CD14-positive monocyte (primary cell): ENCODE results near the gene MX2. TPM values are rescaled to one million over a fixed set of nuclear protein-coding genes. Genes with fewer than 3 reads are reported as not detected.

Experiments used
- DNase-seq, 3 donors: peaks; one replicate each; pipeline ENCODE4 v3.0.0-alpha.2; 2011 to 2022
- H2AFZ ChIP-seq: 2 replicates; pipeline ENCODE4 v1.6.0; 2012; ENCODE audit warnings: mild to moderate bottlenecking, low read depth, low read length, inconsistent platforms; ENCODE audit not compliant: insufficient read depth, poor library complexity, severe bottlenecking
- H3K27ac ChIP-seq, 2 donors: 1 replicate in 1 of 2; 2 replicates in 1 of 2; pipeline ENCODE4 v1.5.1; 2012 to 2013; ENCODE audit warnings: low read length in 2 of 2, control low read depth in 1 of 2, inconsistent platforms in 1 of 2, low read depth in 1 of 2, mild to moderate bottlenecking in 1 of 2
- H3K27me3 ChIP-seq, 2 donors: one replicate each; pipeline versions ENCODE4 v1.6.0 to v1.6.1; 2011 to 2013; ENCODE audit warnings: low read length in 2 of 2; ENCODE audit not compliant: control insufficient read depth in 2 of 2, insufficient read depth in 2 of 2
- H3K36me3 ChIP-seq, 2 donors: replicated peaks in 1 of 2; 1 replicate in 1 of 2; 2 replicates in 1 of 2; pipeline versions ENCODE4 v1.5.1 to v1.6.1; 2012 to 2013; ENCODE audit warnings: low read length in 2 of 2, control low read depth in 1 of 2, inconsistent platforms in 1 of 2, mild to moderate bottlenecking in 1 of 2; ENCODE audit not compliant: insufficient read depth in 2 of 2, control insufficient read depth in 1 of 2
- H3K4me1 ChIP-seq, 2 donors: 1 replicate in 1 of 2; 2 replicates in 1 of 2; pipeline versions ENCODE4 v1.5.1 to v1.6.1; 2012 to 2013; ENCODE audit warnings: low read length in 2 of 2, control low read depth in 1 of 2, inconsistent platforms in 1 of 2, mild to moderate bottlenecking in 1 of 2, moderate library complexity in 1 of 2; ENCODE audit not compliant: insufficient read depth in 2 of 2, control insufficient read depth in 1 of 2
- H3K4me2 ChIP-seq: replicated peaks from 2 replicates; pipeline ENCODE3; 2012; ENCODE audit warnings: low read length, moderate library complexity, mild to moderate bottlenecking; ENCODE audit not compliant: poor library complexity, severe bottlenecking; ENCODE audit errors: extremely low read depth
- H3K4me3 ChIP-seq, 3 experiments: fragments of 200-600 bp in 1 of 3; sonication (generic) in 1 of 3; replicated peaks in 1 of 3; 1 replicate in 2 of 3; 2 replicates in 1 of 3; pipeline ENCODE4 v1.5.1; 2011 to 2013; ENCODE audit warnings: low read length in 3 of 3, mild to moderate bottlenecking in 3 of 3, control low read depth in 2 of 3, low read depth in 2 of 3, inconsistent platforms in 1 of 3, moderate library complexity in 1 of 3
- H3K79me2 ChIP-seq: 2 replicates; pipeline ENCODE4 v1.6.0; 2012; ENCODE audit warnings: mild to moderate bottlenecking, control low read depth, inconsistent platforms, low read length, moderate library complexity; ENCODE audit not compliant: insufficient read depth
- H3K9ac ChIP-seq: 2 replicates; pipeline ENCODE4 v1.6.0; 2017; ENCODE audit warnings: low read length, mild to moderate bottlenecking; ENCODE audit not compliant: insufficient read depth, poor library complexity, severe bottlenecking
- H3K9me3 ChIP-seq, 2 donors: replicated peaks in 1 of 2; 1 replicate in 1 of 2; 2 replicates in 1 of 2; pipeline versions ENCODE4 v1.5.1 to v1.6.1; 2012 to 2013; ENCODE audit warnings: low read length in 2 of 2, control low read depth in 1 of 2; ENCODE audit not compliant: control insufficient read depth in 1 of 2, insufficient read depth in 1 of 2
- H4K20me1 ChIP-seq: 2 replicates; pipeline ENCODE4 v1.6.0; 2012; ENCODE audit warnings: mild to moderate bottlenecking, low read length, control low read depth, moderate library complexity; ENCODE audit not compliant: insufficient read depth
- H3K27ac Mint-ChIP-seq, 7 donors: one replicate each; pipeline ENCODE4 v1.8.0; 2020; ENCODE audit warnings: mild to moderate bottlenecking in 7 of 7, mixed read lengths in 7 of 7, moderate library complexity in 6 of 7, inconsistent platforms in 2 of 7
- H3K27me3 Mint-ChIP-seq, 3 donors: one replicate each; pipeline ENCODE4 v1.8.0; 2021 to 2022; ENCODE audit warnings: low read depth in 3 of 3, mild to moderate bottlenecking in 3 of 3, mixed read lengths in 3 of 3, moderate library complexity in 3 of 3, inconsistent platforms in 1 of 3
- H3K36me3 Mint-ChIP-seq, 2 donors: one replicate each; pipeline ENCODE4 v1.8.0; 2020; ENCODE audit warnings: mixed read lengths in 2 of 2, inconsistent platforms in 1 of 2, mild to moderate bottlenecking in 1 of 2
- H3K4me1 Mint-ChIP-seq: one replicate; pipeline ENCODE4 v1.8.0; 2020; ENCODE audit warnings: mild to moderate bottlenecking, mixed read lengths
- H3K4me3 Mint-ChIP-seq, 2 donors: one replicate each; pipeline ENCODE4 v1.8.0; 2020; ENCODE audit warnings: mild to moderate bottlenecking in 2 of 2, mixed read lengths in 2 of 2, moderate library complexity in 1 of 2
- H3K9me3 Mint-ChIP-seq, 7 donors: one replicate each; pipeline ENCODE4 v1.8.0; 2020 to 2022; ENCODE audit warnings: mixed read lengths in 7 of 7, mild to moderate bottlenecking in 6 of 7, moderate library complexity in 6 of 7, inconsistent platforms in 2 of 7
- WGBS: methylation state at CpG from one replicate; pipeline ENCODE4 v1.1.5; 2013; ENCODE audit warnings: missing lambda C conversion rate; ENCODE audit not compliant: insufficient coverage; 5-methylcytosine and 5-hydroxymethylcytosine counted together
- intact Hi-C, 2 donors: fragments of 100-400 bp; cut with micrococcal nuclease; formaldehyde crosslinking; loops; one replicate each; pipeline versions ENCODE4 v1.15.0 to v1.15.1; 2023
- polyA plus RNA-seq, 3 donors: library from polyadenylated mRNA; depleted of rRNA in 1 of 3; unstranded in 2 of 3; stranded (reverse) in 1 of 3; fragments of 300-500 nt in 2 of 3; fragments of >200 nt in 1 of 3; fragmentation: Illumina TruSeq in 2 of 3; gene quantifications; 1 replicate in 2 of 3; 2 replicates in 1 of 3; pipeline ENCODE4 v1.2.3, GENCODE V29; 2012 to 2021
- TF ChIP-seq, protein P1 (sequence below): fragments of 200-600 bp; IDR thresholded peaks from one replicate; pipeline ENCODE4 v1.8.0; 2022; ENCODE audit warnings: antibody characterized with exemption, mild to moderate bottlenecking

MX2 gene
- polyA plus RNA-seq, 3 donors = 43.1 to 79.4 (median 50.3) TPM

- H3K36me3 ChIP-seq = peaks cover 64 to 80% of the 10 kb centered on the region in 2 donors
- TF ChIP-seq, protein P1, sequence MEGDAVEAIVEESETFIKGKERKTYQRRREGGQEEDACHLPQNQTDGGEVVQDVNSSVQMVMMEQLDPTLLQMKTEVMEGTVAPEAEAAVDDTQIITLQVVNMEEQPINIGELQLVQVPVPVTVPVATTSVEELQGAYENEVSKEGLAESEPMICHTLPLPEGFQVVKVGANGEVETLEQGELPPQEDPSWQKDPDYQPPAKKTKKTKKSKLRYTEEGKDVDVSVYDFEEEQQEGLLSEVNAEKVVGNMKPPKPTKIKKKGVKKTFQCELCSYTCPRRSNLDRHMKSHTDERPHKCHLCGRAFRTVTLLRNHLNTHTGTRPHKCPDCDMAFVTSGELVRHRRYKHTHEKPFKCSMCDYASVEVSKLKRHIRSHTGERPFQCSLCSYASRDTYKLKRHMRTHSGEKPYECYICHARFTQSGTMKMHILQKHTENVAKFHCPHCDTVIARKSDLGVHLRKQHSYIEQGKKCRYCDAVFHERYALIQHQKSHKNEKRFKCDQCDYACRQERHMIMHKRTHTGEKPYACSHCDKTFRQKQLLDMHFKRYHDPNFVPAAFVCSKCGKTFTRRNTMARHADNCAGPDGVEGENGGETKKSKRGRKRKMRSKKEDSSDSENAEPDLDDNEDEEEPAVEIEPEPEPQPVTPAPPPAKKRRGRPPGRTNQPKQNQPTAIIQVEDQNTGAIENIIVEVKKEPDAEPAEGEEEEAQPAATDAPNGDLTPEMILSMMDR = no peak
- no peaks in the 10 kb centered on the region for H3K9me3 Mint-ChIP-seq
These were observed 37.5 kb downstream of the MX2 start for GRCh38 chr21:41399246-41399800.

GRCh38 chr21:41402231-41402630 is 40.4 kb downstream of the MX2 start:
- no peak overlapping the region for H3K4me3 Mint-ChIP-seq
- intact Hi-C loops = no loop called here
- no peaks in the 10 kb centered on the region for H3K9me3 Mint-ChIP-seq
- peaks cover 72 to 89% of the 10 kb centered on the region in 2 donors for H3K36me3 ChIP-seq
- H2AFZ ChIP-seq = no peak overlapping the region
- H3K27me3 ChIP-seq = no peaks in the 10 kb centered on the region
- H3K27me3 Mint-ChIP-seq = peaks cover 0 to 3% (median 0%) of the 10 kb centered on the region in 3 donors
- no peak overlapping the region for H3K9ac ChIP-seq
- no peaks in the 10 kb centered on the region for H3K9me3 ChIP-seq
- WGBS = 99% methylated on average over 8 of the region's 11 CpGs
- DNase-seq = no peak
- no peaks in the 10 kb centered on the region for H3K79me2 ChIP-seq
- H4K20me1 ChIP-seq = no peaks in the 10 kb centered on the region
- H3K4me1 Mint-ChIP-seq = peaks cover 45% of the 10 kb centered on the region
- TF ChIP-seq, protein P1 = no peak
- peaks cover 34 to 51% of the 10 kb centered on the region in 2 donors for H3K4me1 ChIP-seq
- H3K36me3 Mint-ChIP-seq = peaks cover 84 to 93% of the 10 kb centered on the region in 2 donors
- H3K27ac Mint-ChIP-seq = no peak overlapping the region
- H3K27ac ChIP-seq = no peak overlapping the region
- H3K4me2 ChIP-seq = no peak overlapping the region
- H3K4me3 ChIP-seq = no peak overlapping the region

More at GRCh38 chr21:41399246-41399800, 37.5 kb downstream of the MX2 start:
- Mint-ChIP-seq H3K4me1 (peaks cover 47% of the 10 kb centered on the region), H3K36me3 (peaks cover 77 to 87% of the 10 kb centered on the region in 2 donors), H3K27me3 (peaks cover 0 to 3% (median 0%) of the 10 kb centered on the region in 3 donors), H3K4me3 (no peak overlapping the region), H3K27ac (peak overlapping the region in 3 of 7 donors; percentile 21 to 70 (median 43))
- H3K79me2 ChIP-seq = no peaks in the 10 kb centered on the region
- H3K27me3 ChIP-seq = no peaks in the 10 kb centered on the region
- WGBS = 100% methylated on average over 1 of the region's 7 CpGs
- H3K27ac ChIP-seq = no peak overlapping the region
- H3K9ac ChIP-seq = no peak overlapping the region
- no peak overlapping the region for H2AFZ ChIP-seq
- H3K4me2 ChIP-seq = no peak overlapping the region
- H3K4me1 ChIP-seq = peaks cover 36 to 48% of the 10 kb centered on the region in 2 donors
- no peaks in the 10 kb centered on the region for H3K9me3 ChIP-seq
- intact Hi-C loops = loop anchor here in 1 of 2 donors (5.0 kb wide), 1 partner anchor 37 kb away; the partner anchor contains the start of gene MX2
- H4K20me1 ChIP-seq = no peaks in the 10 kb centered on the region
- peak in 1 of 3 donors; percentile 42 for DNase-seq
- no peak overlapping the region for H3K4me3 ChIP-seq
